Activated T-cell treated with anti-CD3 and anti-CD28 coated beads for 1 hour (primary cell): Measurements from ENCODE around the gene GNPAT.
"Not testable (repeated sequence)": the region's sequence is repeated elsewhere in the genome, so short reads cannot be mapped to it uniquely, and the experiment has no call there.

ENCODE experiments used
- DNase-seq: peaks from one replicate; pipeline ENCODE4 v3.0.0-alpha.2; 2020; ENCODE audit warnings: low read depth

GNPAT gene

GRCh38 chr1:231240883-231241735, at the start of gene GNPAT:
GNPAT (plus strand) TSS chr1:231241212; CDS start chr1:231241379, 167 bp downstream.
- DNase-seq, result peak; percentile 89

DNA sequence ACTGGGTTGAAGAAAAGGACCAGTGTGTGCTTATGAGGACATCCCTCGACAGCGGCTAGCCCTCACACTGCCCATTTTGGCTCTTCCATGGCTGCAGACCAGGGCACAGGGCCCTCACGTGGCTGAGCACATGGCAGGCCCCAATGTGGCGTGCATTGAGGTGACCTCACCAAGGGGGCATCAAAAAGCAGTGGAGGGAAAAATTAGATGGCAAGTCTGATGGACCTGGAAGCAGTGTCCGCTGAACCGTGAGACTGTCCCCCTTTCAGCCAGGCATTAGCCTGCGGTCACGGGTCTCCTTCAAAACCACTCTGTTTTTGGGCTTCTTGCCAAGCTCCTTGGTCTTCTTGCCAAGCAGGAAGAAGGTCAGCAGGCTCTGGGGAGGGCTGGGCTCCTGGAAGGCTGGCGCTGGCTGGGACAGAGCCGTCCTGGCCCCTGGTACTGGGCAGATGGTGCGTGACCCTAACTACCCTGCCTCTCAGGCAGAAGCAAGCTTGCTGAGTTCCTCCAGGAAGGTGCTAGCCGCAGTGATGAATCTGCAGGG, 48.3 kb upstream of the GNPAT start:
- no peak for DNase-seq

- DNase-seq, result no peak
Observed at GRCh38 chr1:231193710-231194340, 47.2 kb upstream of the GNPAT start.

DNA sequence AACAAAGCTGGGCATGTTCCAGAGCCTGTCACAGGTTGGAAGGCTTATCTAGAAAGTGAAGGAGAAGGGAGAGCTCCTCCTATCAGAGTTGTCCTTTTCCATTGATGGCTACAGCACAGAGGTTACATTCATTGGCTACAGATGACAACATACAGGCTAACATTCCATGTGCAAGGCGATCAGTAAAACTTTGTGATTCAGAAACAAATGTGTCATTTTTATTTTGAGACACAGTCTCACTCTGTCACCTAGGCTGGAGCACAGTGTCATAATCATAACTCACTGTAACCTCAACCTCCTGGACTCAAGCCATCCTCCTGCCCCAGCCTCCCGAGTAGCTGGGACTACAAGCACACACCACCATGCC, 46.6 kb upstream of the GNPAT start:
- no peak for DNase-seq

GRCh38 chr1:231194843-231195516, 46.0 kb upstream of the GNPAT start:
- no peak for DNase-seq

DNA sequence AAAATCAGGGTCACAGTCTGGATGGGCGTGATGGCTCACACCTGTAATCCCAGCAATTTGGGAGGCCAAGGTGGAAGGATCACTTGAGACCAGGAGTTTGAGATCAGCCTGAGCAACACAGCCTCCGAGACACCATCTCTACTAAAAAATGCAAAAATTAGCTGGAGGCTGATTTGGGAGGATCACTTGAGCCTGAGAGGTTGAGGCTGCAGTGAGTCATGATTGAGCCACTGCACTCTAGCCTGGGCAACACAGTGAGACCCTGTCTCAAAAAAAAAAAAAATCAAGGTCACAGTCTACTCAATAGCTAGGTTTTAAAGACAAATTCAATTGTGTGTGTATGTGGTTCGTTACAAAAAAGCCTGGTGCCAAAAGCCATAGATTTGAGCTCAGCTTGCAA, 44.7 kb upstream of the GNPAT start:
- no peak for DNase-seq

GRCh38 chr1:231196728-231197127, 44.3 kb upstream of the GNPAT start:
- no peak for DNase-seq

GRCh38 chr1:231199868-231200267, 41.1 kb upstream of the GNPAT start:
- DNase-seq, result no peak

- DNase-seq, result no peak
Observed at GRCh38 chr1:231200388-231201031, 40.5 kb upstream of the GNPAT start.

- no peak for DNase-seq
Observed at GRCh38 chr1:231201375-231201978, 39.5 kb upstream of the GNPAT start.

- no peak for DNase-seq
Observed at GRCh38 chr1:231201979-231202633, 38.9 kb upstream of the GNPAT start.

DNA sequence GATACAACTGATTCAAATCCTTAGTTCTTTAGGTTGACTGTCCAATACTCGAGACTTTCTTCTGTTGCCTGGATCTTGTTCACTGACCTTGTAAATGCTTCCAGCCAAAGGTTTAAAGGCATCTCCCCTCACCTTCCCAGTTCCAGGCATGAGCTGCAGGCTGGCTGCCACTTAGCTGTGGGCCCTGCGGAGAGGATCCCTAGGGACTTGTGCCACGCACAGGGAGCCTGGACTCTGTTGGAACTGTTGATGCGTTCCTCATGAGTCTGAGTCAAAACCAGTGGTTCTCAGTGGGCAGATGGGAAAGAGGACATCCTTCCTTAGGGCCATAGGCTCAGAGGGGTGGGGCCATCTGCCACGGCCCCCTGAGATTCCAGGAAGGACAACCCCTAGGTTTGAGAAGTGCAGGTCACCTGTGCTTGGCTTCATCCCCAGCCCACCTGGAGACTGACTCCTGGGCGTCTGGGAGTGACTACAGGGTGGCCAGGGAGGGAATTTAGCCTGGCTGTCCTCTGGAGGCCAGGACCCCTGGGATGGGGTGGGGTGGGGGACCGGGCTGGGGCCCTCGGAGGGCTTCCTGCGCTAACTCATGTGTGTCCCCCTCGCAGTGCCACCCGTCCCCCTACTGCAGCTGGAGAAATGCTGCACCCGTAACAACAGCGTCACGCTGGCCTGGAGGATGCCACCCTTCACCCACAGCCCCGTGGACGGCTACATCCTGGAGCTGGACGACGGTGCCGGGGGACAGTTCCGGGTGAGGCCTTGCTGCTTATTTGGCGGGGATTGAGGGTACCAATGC, 37.6 kb upstream of the GNPAT start:
- DNase-seq, result no peak

GRCh38 chr1:231206856-231207255, 34.2 kb upstream of the GNPAT start:
- DNase-seq, result no peak

DNA sequence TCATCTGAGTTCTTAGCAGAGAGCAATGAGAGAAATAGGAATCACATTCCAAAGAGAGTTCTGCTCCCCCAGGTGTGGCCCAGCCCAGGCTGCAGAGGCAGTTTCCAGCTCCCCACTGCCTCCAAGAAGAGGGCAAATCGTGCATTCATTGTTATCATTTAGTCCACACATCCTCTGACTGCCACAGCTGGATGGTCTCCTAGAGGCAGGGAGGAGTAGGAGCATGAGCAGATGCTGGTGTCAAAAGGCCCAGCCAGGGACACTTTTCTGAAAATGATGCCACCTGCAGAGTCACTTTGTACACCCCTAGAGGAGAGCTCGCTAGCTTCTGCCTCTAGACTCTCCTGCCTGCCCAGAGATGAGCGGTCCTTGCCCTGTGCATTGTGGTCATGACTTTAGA, 33.6 kb upstream of the GNPAT start:
- no peak for DNase-seq

DNA sequence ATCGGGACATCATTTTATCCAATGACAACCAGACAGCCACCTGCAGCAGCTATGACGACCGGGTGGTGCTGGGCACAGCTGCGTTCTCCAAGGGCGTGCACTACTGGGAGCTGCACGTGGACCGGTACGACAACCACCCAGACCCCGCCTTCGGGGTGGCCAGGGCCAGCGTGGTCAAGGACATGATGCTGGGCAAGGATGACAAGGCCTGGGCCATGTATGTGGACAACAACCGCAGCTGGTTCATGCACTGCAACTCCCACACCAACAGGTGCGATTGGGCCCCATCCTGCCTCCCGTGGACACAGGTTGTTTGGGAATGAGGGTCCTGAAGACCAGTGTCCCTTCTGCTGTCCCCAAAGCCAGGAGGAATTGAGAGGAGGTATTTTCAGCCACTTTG, 32.0 kb upstream of the GNPAT start:
- DNase-seq, result no peak

GRCh38 chr1:231209531-231209930, 31.5 kb upstream of the GNPAT start:
- no peak for DNase-seq

- no peak for DNase-seq
Observed at GRCh38 chr1:231210126-231210525, 30.9 kb upstream of the GNPAT start.

DNA sequence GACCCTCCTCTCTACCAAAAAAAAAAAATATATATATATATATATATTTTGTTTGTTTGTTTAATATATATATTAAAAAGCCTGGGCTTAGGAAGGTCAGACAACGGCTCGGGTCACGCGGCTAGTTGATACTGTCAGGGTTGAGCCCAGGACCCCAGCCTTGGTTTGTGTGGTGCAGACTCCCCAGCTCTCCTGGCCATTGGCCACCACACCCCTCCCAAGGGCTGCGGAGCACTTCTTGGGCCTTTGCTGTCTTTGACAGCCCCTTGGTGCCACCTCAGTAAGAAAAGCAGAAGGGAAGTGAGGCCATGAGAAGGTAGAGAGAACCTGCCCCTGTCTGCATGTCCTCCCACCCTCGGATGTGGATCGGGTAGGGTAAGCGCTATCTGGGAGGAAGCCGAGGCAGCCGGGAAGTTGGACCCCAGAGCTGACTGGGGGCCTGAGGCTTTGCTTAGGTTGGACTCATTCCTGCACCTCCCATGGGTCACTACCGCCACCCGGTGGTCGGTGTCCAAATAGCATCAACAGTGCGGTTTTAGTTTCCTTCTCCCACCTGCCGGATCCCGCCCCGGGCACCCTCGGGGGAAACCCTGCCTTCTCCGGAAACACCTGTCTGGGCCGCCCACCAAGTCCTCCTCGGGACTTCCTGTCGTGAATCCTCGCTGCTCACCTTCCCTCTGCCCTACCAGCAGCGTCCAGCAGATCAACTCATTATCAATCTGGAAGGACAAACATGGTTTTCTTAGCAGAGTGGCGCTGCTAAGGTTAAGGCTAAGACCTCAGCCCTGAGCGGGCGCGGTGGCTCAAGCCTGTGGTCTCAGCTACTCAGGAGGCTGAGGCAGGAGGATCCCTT, 29.8 kb upstream of the GNPAT start:
- peak; percentile 87 for DNase-seq

DNA sequence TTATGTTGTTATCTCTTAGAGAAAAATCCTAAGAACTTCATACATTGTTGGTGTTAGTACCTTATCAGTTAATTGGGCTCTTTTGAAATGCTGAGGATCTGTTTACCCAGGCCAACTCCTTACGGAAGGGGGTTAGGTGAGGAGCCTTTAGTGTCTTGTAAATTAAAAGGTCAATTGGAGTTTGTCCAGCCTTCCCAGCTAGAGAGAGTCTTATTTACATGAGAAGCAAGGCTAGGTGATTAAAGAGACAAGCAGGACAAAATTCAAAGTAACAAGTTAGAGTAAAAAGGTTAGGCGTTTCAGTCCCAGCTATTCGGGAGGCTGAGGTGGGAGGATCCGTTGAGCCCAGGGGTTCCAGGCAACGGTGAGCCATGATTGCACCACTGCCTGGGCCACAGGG, 28.7 kb upstream of the GNPAT start:
- not testable (repeated sequence) for DNase-seq
